Bronchial epithelial cell (primary cell): ENCODE results near the gene RAG1. TPM values are rescaled to one million over a fixed set of nuclear protein-coding genes. Genes with fewer than 3 reads are reported as not detected.

Experiments
- DNase-seq: peaks from one replicate; pipeline ENCODE4 v3.0.0-alpha.2; 2010; ENCODE audit warnings: low read depth
- FAIRE-seq: peaks from 2 replicates; lab custom pipeline; 2011; peaks lifted over from hg19 to GRCh38; lab: Jason Lieb, UNC
- H3K27me3 ChIP-seq: 2 replicates; pipeline ENCODE4 v1.5.1; 2011; ENCODE audit warnings: low read length; ENCODE audit not compliant: control insufficient read depth, insufficient read depth
- H3K36me3 ChIP-seq: 2 replicates; pipeline ENCODE4 v1.5.1; 2011; ENCODE audit warnings: low read length; ENCODE audit not compliant: control insufficient read depth, insufficient read depth
- H3K4me3 ChIP-seq: 2 replicates; pipeline ENCODE4 v1.5.1; 2011; ENCODE audit warnings: mild to moderate bottlenecking, low read depth, low read length, control low read depth
- total RNA-seq: library from RNA; depleted of rRNA; stranded (reverse); fragments of >200 nt; gene quantifications from 2 replicates; pipeline ENCODE4 v1.2.1, GENCODE V29; 2014
- TF ChIP-seq, protein P1 (sequence below): IDR thresholded peaks from 2 replicates; pipeline ENCODE4 v1.5.1; 2011; ENCODE audit warnings: mild to moderate bottlenecking, moderate library complexity, low read length, control low read depth, inconsistent platforms; ENCODE audit not compliant: insufficient read depth, severe bottlenecking

Gene RAG1
- total RNA-seq, 1 donor from 2014 or later = 1.3 TPM

DNA sequence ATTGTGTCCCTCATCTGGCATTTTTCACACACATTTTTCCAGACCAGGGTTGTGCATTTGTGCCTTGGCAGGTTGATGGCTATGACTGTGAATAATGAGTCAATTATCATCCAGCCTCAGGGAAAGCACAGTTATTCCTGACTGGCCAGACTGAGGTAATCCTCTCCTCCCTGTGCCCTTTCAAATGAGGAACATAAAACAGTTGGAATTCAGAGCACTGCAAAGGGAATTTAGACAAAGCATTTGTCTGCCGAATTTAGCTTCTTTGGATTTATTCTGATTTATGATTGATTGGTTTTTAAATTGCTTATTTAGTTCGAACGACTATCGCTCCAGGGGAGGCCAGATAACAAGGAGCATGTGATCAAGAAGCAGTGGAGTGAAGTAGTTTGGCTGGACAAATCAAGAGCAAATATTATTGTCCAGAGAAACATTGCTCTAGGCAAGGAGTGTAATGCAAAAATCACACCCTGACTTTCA is 61.0 kb downstream of the RAG1 start:
- no peaks in the 10 kb centered on the region for H3K36me3 ChIP-seq
- no peaks in the 10 kb centered on the region for H3K27me3 ChIP-seq
- peak; percentile 20 for DNase-seq
- no peak for FAIRE-seq
- H3K4me3 ChIP-seq = no peak overlapping the region
- TF ChIP-seq, protein P1, sequence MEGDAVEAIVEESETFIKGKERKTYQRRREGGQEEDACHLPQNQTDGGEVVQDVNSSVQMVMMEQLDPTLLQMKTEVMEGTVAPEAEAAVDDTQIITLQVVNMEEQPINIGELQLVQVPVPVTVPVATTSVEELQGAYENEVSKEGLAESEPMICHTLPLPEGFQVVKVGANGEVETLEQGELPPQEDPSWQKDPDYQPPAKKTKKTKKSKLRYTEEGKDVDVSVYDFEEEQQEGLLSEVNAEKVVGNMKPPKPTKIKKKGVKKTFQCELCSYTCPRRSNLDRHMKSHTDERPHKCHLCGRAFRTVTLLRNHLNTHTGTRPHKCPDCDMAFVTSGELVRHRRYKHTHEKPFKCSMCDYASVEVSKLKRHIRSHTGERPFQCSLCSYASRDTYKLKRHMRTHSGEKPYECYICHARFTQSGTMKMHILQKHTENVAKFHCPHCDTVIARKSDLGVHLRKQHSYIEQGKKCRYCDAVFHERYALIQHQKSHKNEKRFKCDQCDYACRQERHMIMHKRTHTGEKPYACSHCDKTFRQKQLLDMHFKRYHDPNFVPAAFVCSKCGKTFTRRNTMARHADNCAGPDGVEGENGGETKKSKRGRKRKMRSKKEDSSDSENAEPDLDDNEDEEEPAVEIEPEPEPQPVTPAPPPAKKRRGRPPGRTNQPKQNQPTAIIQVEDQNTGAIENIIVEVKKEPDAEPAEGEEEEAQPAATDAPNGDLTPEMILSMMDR = no peak

Other genes with a start within 250 kb of the RAG1 start
- gene TRAF6, start 57.7 kb upstream of the RAG1 start, total RNA-seq = 6.1 and 6.9 TPM in 2 replicates
- gene IFTAP, start 26.5 kb downstream of the RAG1 start, total RNA-seq = 16.1 and 17.2 TPM in 2 replicates
- not detected in 2 replicates for gene RAG2, start 30.2 kb downstream of the RAG1 start, total RNA-seq